HepG2 (cell line): ENCODE results near the gene ARMC5. TPM values are rescaled to one million over a fixed set of nuclear protein-coding genes. Genes with fewer than 3 reads are reported as not detected.
A peak's percentile ranks its signal among the peaks of the same experiment; 100 is the strongest.

Experiments used
- ATAC-seq: fragments of 200-7000 bp; cut with Tn5 transposase; 3 replicates; pipeline ENCODE4 v1.9.1; 2020; ENCODE audit warnings: mild to moderate bottlenecking, moderate library complexity
- BruUV-seq: library from RNA; stranded (reverse); fragments of 400-500 nt; replicated peaks from 2 replicates; lab custom pipeline; 2021; lab: Mats Ljungman, UMichigan
- CTCF ChIA-PET: fragments of 300-600 bp; formaldehyde crosslinking; extraction: SDS; loops from one replicate; lab custom pipeline; 2021; ENCODE audit warnings: low total read pairs, inconsistent platforms, low intra/inter-chr PET ratio; lab: Yijun Ruan, JAX
- POLR2A ChIA-PET: fragments of 350-600 bp; sonication (Branson Sonifier 250); formaldehyde crosslinking; loops from one replicate; lab custom pipeline; 2020; ENCODE audit warnings: antibody characterized with exemption, inconsistent platforms; lab: Yijun Ruan, JAX
- DNase-seq: peaks from one replicate; pipeline ENCODE4 v3.0.0-alpha.2; 2015; ENCODE audit warnings: low spot score
- FAIRE-seq: peaks from 3 replicates; lab custom pipeline; 2011; peaks lifted over from hg19 to GRCh38; lab: Jason Lieb, UNC
- H2AFZ ChIP-seq: one replicate; pipeline ENCODE4 v1.6.1; 2011; ENCODE audit warnings: low read length, inconsistent platforms
- H3K27ac ChIP-seq: fragments of 300-600 bp; 3 replicates; pipeline ENCODE4 v1.8.0; 2011; ENCODE audit warnings: mixed run types, mild to moderate bottlenecking, mixed read lengths, low read length, inconsistent platforms; ENCODE audit not compliant: insufficient read depth; ENCODE audit errors: extremely low read length
- H3K27me3 ChIP-seq, 2 experiments: fragments of 200-600 bp in 1 of 2; 2 replicates in 1 of 2; 3 replicates in 1 of 2; pipeline versions ENCODE4 v1.6.0 to v1.8.0; 2011; ENCODE audit warnings: low read length in 2 of 2, mild to moderate bottlenecking in 2 of 2, moderate library complexity in 2 of 2, inconsistent platforms in 1 of 2; ENCODE audit not compliant: insufficient read depth in 2 of 2, control insufficient read depth in 1 of 2
- H3K36me3 ChIP-seq, 2 experiments: fragments of 200-600 bp in 1 of 2; replicated peaks in 1 of 2; 2 replicates in 1 of 2; 3 replicates in 1 of 2; pipeline versions ENCODE4 v1.5.1 to v1.8.0; 2011; ENCODE audit warnings: low read length in 2 of 2, inconsistent platforms in 1 of 2; ENCODE audit not compliant: insufficient read depth in 2 of 2, control insufficient read depth in 1 of 2
- H3K4me1 ChIP-seq: 2 replicates; pipeline ENCODE4 v1.5.1; 2012; ENCODE audit warnings: low read length, inconsistent platforms; ENCODE audit not compliant: insufficient read depth
- H3K4me2 ChIP-seq: 2 replicates; pipeline ENCODE4 v1.6.0; 2011; ENCODE audit warnings: low read depth, low read length, inconsistent platforms
- H3K4me3 ChIP-seq, 3 experiments: fragments of 200-600 bp in 1 of 3; sonication (generic), shearing (Covaris generic) in 1 of 3; replicated peaks in 1 of 3; 2 replicates each; pipeline ENCODE4 v1.5.1; 2011 to 2016; ENCODE audit warnings: low read length in 3 of 3, inconsistent platforms in 2 of 3, low read depth in 2 of 3, mild to moderate bottlenecking in 2 of 3, control low read depth in 1 of 3, mixed read lengths in 1 of 3; ENCODE audit not compliant: insufficient read depth in 1 of 3
- H3K79me2 ChIP-seq: one replicate; pipeline ENCODE4 v1.6.1; 2011; ENCODE audit warnings: low read length, inconsistent platforms; ENCODE audit not compliant: insufficient read depth
- H3K9ac ChIP-seq: 2 replicates; pipeline ENCODE4 v1.6.0; 2011; ENCODE audit warnings: mild to moderate bottlenecking, low read depth, low read length, inconsistent platforms; ENCODE audit not compliant: insufficient read depth
- H3K9me3 ChIP-seq: 2 replicates; pipeline ENCODE4 v1.5.1; 2012; ENCODE audit warnings: mild to moderate bottlenecking, low read length
- H4K20me1 ChIP-seq: 2 replicates; pipeline ENCODE4 v1.6.0; 2011; ENCODE audit warnings: inconsistent platforms, mild to moderate bottlenecking, low read length, moderate library complexity; ENCODE audit not compliant: insufficient read depth
- AGO1 ChIP-seq: fragments of 200-400 bp; formaldehyde crosslinking; IDR thresholded peaks from 2 replicates; pipeline ENCODE4 v1.6.1; 2017; ENCODE audit warnings: mild to moderate bottlenecking, low read depth, low read length, moderate library complexity; ENCODE audit not compliant: poor library complexity, severe bottlenecking
- AKAP8 ChIP-seq: sonication (generic); formaldehyde crosslinking; IDR thresholded peaks from 2 replicates; pipeline ENCODE4 v1.5.1; 2020; ENCODE audit warnings: mild to moderate bottlenecking, missing genetic modification reagents
- ASH2L ChIP-seq: fragments of 300-600, 200-600 bp; sonication (generic); IDR thresholded peaks from 2 replicates; pipeline ENCODE4 v1.7.0; 2017; ENCODE audit warnings: low read depth, mild to moderate bottlenecking, moderate library complexity, mixed read lengths, low read length; ENCODE audit not compliant: insufficient read length
- GZF1 ChIP-seq: sonication (generic); formaldehyde crosslinking; IDR thresholded peaks from 2 replicates; pipeline ENCODE4 v1.5.1; 2020; ENCODE audit warnings: mild to moderate bottlenecking, missing genetic modification reagents
- POLR2A ChIP-seq, 2 experiments: IDR thresholded peaks; 2 replicates each; pipeline ENCODE4 v1.6.1; 2011; ENCODE audit warnings: low read depth in 2 of 2, low read length in 2 of 2, mild to moderate bottlenecking in 1 of 2, moderate library complexity in 1 of 2; ENCODE audit not compliant: insufficient read depth in 1 of 2
- RBFOX2 ChIP-seq: fragments of 200-400 bp; formaldehyde crosslinking; IDR thresholded peaks from 2 replicates; pipeline ENCODE4 v1.6.1; 2017; ENCODE audit warnings: low read depth, mild to moderate bottlenecking, low read length
- REXO4 ChIP-seq: sonication (generic); formaldehyde crosslinking; IDR thresholded peaks from 2 replicates; pipeline ENCODE4 v1.8.0; 2022; ENCODE audit warnings: missing genetic modification reagents, mild to moderate bottlenecking, borderline replicate concordance
- ZC3H13 ChIP-seq: sonication (generic); formaldehyde crosslinking; IDR thresholded peaks from 2 replicates; pipeline ENCODE4 v1.8.1; 2023; ENCODE audit warnings: mild to moderate bottlenecking, missing genetic modification reagents, moderate library complexity
- ZFP91 ChIP-seq: sonication (generic); formaldehyde crosslinking; IDR thresholded peaks from 2 replicates; pipeline ENCODE4 v1.9.0; 2022; ENCODE audit warnings: missing genetic modification reagents, mild to moderate bottlenecking, borderline replicate concordance
- ZNF7 ChIP-seq: IDR thresholded peaks from 2 replicates; pipeline ENCODE4 v1.6.1; 2016; ENCODE audit warnings: missing biosample characterization, missing genetic modification reagents
- ZNF768 ChIP-seq: sonication (generic); formaldehyde crosslinking; IDR thresholded peaks from 2 replicates; pipeline ENCODE4 v1.4.0; 2020; ENCODE audit warnings: missing genetic modification reagents
- ZSCAN5A ChIP-seq: sonication (generic); formaldehyde crosslinking; IDR thresholded peaks from 2 replicates; pipeline ENCODE4 v1.8.0; 2022; ENCODE audit warnings: mild to moderate bottlenecking, missing genetic modification reagents, borderline replicate concordance
- WGBS: methylation state at CpG from one replicate; pipeline ENCODE4 v1.1.6; 2017; ENCODE audit warnings: low lambda C conversion rate; 5-methylcytosine and 5-hydroxymethylcytosine counted together
- in situ Hi-C: cut with HindIII; loops from 2 replicates; pipeline ENCODE4 v1.10.0; 2017; ENCODE audit warnings: low pct_unique_long_range_greater_than_20kb; ENCODE audit not compliant: extremely low pct_ligation_motif_present
- intact Hi-C: fragments of 100-400 bp; cut with micrococcal nuclease; formaldehyde crosslinking; loops from one replicate; pipeline ENCODE4 v1.10.0; 2022; ENCODE audit not compliant: unreplicated experiment
- polyA plus RNA-seq, 8 experiments: library from polyadenylated mRNA; depleted of rRNA in 3 of 8; stranded (reverse) in 7 of 8; unstranded in 1 of 8; fragments of >200 nt; fragmentation: Illumina TruSeq in 4 of 8; extraction: Trizol in 4 of 8; gene quantifications; 2 replicates each; pipeline versions ENCODE4 v1.2.1 to v1.2.3, GENCODE V29; 2011 to 2016; ENCODE audit warnings: low read depth in 4 of 8, missing spikeins in 1 of 8, mixed read lengths in 1 of 8; ENCODE audit not compliant: insufficient read depth in 1 of 8
- total RNA-seq, 5 experiments: library from RNA; depleted of rRNA; stranded (reverse); fragments of >200 nt; fragmentation: Illumina TruSeq; extraction: Trizol; gene quantifications; 2 replicates each; pipeline ENCODE4 v1.2.3, GENCODE V29; 2016; ENCODE audit warnings: low read depth in 1 of 5

The ARMC5 gene
- total and polyA plus RNA-seq, 2 of the 13 experiments (the other 11 are each of a cell fraction or from before 2014, with no cell fraction given): 10.8 to 22.3 TPM

GRCh38 chr16:31487071-31487719 is 27.9 kb downstream of the ARMC5 start (continued):
- TF ChIP-seq ASH2L: no peak
- TF ChIP-seq POLR2A (IDR thresholded peaks at IDR 0.05; ENCODE audit: insufficient read depth in 1 of 2, low read depth in 2 of 2, low read length in 2 of 2): 0 out of 4 replicates have a peak, but pooled peaks of 1 of the 2 experiments have one; percentile 9
- 0 out of 2 replicates have a peak, but pooled peaks have one; percentile 43 for TF ChIP-seq AKAP8 (CRISPR knock-in tag)
- TF ChIP-seq ZC3H13 (CRISPR knock-in tag): peak; percentile 49; the same call in 1 of the 2 replicates

GRCh38 chr16:31487720-31488467 is 28.6 kb downstream of the ARMC5 start:
- in situ Hi-C loops: no loop called here
- WGBS: 97% methylated on average over 38 of the region's 60 CpGs
- H3K4me3 ChIP-seq: no peak overlapping the region
- ChIA-PET POLR2A (interaction anchor here (1.5 to 2.9 kb wide), 3 partner anchors 11 to 20 kb away, joined by 3 to 8 read pairs (median 8); partner anchors contain the start of gene RUSF1), CTCF (no interaction called here)
- H3K27ac ChIP-seq: no peak overlapping the region
- H3K4me2 ChIP-seq: no peak overlapping the region
- no peaks in the 10 kb centered on the region for H3K9me3 ChIP-seq
- no peaks in the 10 kb centered on the region for H3K79me2 ChIP-seq
- H3K36me3 ChIP-seq: peaks cover 10 to 28% of the 10 kb centered on the region in 2 experiments
- no peak overlapping the region for H3K9ac ChIP-seq
- no TSS peak for BruUV-seq
- H2AFZ ChIP-seq: no peak overlapping the region
- TF ChIP-seq ZNF768 (CRISPR knock-in tag) (peak; percentile 15; the same call in 1 of the 2 replicates), RBFOX2 (0 out of 2 replicates have a peak, but pooled peaks have one; percentile 8), ZSCAN5A (no peak), GZF1 (CRISPR knock-in tag) (no peak), AGO1 (peak; percentile 6), REXO4 (CRISPR knock-in tag) (no peak), ZNF7 (no peak), ZFP91 (peak; percentile 24; the same call in 1 of the 2 replicates), POLR2A (IDR thresholded peaks at IDR 0.05; ENCODE audit: insufficient read depth in 1 of 2, low read depth in 2 of 2, low read length in 2 of 2) (peak in 1 of 2 experiments; percentile 7; a peak in 1 of 4 replicates)
- no peak for ATAC-seq
- no peaks in the 10 kb centered on the region for H4K20me1 ChIP-seq
- no peak for DNase-seq
- intact Hi-C loops: no loop called here
- peaks cover 0 to 3% of the 10 kb centered on the region in 2 experiments; a peak in 2 of 5 replicates for H3K27me3 ChIP-seq
- no peak for FAIRE-seq
- peaks cover 19% of the 10 kb centered on the region for H3K4me1 ChIP-seq
